Central memory CD8-positive, alpha-beta T cell (primary cell): ENCODE measurements around the gene TUBB8B.
"Not testable (repeated sequence)": the region's sequence is repeated elsewhere in the genome, so short reads cannot be mapped to it uniquely, and the experiment has no call there.

Experiments
- ATAC-seq: fragments of 150-1000 bp; cut with Tn5 transposase; replicated peaks from 2 replicates; pipeline ENCODE4 v1.10.0; 2022; ENCODE audit warnings: mild to moderate bottlenecking, moderate FRiP score, moderate number of reproducible peaks; ENCODE audit not compliant: poor library complexity, severe bottlenecking; ENCODE audit errors: extremely low read depth
- DNase-seq, 2 donors: peaks; one replicate each; pipeline ENCODE4 v3.0.0; 2021; ENCODE audit warnings: low spot score in 2 of 2
- H3K27ac Mint-ChIP-seq: one replicate; pipeline ENCODE4 v1.8.0; 2022; ENCODE audit warnings: low read depth, mild to moderate bottlenecking, moderate library complexity, mixed read lengths
- H3K27me3 Mint-ChIP-seq: one replicate; pipeline ENCODE4 v1.8.0; 2022; ENCODE audit warnings: mixed read lengths
- H3K36me3 Mint-ChIP-seq: one replicate; pipeline ENCODE4 v1.8.0; 2022; ENCODE audit warnings: mild to moderate bottlenecking, moderate library complexity, mixed read lengths; ENCODE audit not compliant: insufficient read depth
- H3K4me1 Mint-ChIP-seq: one replicate; pipeline ENCODE4 v1.8.0; 2022; ENCODE audit warnings: mixed read lengths
- H3K4me3 Mint-ChIP-seq: one replicate; pipeline ENCODE4 v1.8.0; 2022; ENCODE audit warnings: mild to moderate bottlenecking, moderate library complexity, mixed read lengths
- H3K9me3 Mint-ChIP-seq: one replicate; pipeline ENCODE4 v1.8.0; 2022; ENCODE audit warnings: mixed read lengths

Gene TUBB8B

DNA sequence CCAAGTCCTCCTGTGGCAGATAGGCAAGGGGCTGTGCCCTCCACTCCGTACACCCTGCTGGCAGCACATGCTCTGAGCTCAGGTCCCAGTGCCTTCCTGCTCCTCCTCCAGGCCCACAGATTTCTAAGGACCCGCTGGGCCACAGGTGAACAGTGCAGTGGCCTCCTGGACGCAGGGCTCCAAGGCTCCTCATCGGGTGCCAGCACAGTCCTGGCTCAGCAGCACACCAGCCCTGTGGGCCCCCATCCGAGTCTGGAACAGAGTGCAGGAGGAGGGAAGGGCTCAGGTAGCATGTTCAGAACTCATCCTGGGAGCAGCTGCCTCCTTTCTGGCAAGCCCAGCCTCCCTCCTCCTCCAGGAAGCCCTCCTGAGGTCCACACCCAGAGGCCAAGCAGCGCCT lies 30.8 kb upstream of the TUBB8B start:
- not testable (repeated sequence) for ATAC-seq, H3K27ac Mint-ChIP-seq, H3K9me3 Mint-ChIP-seq, H3K4me1 Mint-ChIP-seq, H3K36me3 Mint-ChIP-seq, H3K4me3 Mint-ChIP-seq, DNase-seq
- H3K27me3 Mint-ChIP-seq = peaks cover 15% of the 10 kb centered on the region

DNA sequence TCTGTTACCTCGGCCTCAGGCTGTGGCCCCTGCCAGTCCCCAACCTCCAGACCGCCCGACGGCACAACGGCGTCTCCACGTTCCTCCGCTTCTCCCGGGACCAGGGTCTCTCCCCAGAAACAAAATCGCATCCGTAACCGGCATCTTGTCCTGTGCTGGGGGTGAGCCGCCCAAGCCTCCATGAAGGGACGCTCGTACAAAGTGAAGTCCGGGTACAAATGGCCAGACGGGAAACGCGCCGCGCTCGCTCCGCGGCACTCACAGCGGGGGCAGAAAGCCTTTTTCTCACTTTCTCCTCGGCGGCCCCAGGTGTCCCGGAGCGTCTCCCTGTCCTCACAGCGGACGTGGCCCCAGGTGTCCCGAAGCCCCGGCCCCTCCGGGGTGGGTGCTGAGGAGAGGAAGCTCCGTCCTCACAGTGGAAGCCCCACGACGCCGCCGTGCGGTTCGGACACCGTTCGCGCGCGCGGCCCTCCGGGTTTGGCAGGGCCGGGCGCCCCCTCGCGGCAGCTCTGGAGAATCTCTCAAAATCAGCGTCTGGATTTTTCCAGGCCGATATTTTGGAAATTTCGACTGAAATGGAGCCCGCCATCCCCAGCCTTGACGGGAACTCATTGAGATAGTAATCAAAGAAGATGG lies 26.2 kb upstream of the TUBB8B start:
- not testable (repeated sequence) for H3K4me3 Mint-ChIP-seq, H3K36me3 Mint-ChIP-seq, H3K27ac Mint-ChIP-seq, ATAC-seq, DNase-seq, H3K4me1 Mint-ChIP-seq, H3K9me3 Mint-ChIP-seq, H3K27me3 Mint-ChIP-seq

GRCh38 chr18:73181-73777 lies 23.9 kb upstream of the TUBB8B start:
- not testable (repeated sequence) for H3K27me3 Mint-ChIP-seq, H3K27ac Mint-ChIP-seq, H3K4me3 Mint-ChIP-seq, H3K4me1 Mint-ChIP-seq, H3K36me3 Mint-ChIP-seq, H3K9me3 Mint-ChIP-seq, DNase-seq
- peak; percentile 49 for ATAC-seq

DNA sequence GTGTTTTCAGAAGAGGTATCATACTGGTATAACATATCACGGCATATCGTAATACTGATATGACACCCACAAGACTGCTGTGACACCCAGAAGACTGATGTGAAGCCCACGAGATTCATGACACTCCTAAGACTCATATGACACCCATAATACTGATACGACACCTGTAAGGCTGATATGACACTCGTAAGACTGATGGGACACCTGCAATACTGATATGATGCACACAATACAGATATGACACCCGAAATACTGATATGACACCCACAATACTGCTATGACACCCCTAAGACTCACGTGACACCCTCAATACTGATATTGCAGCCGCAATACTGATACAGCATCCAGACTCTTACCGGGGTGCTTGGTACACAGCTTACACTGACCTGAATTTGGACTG lies 18.3 kb upstream of the TUBB8B start:
- not testable (repeated sequence) for H3K4me3 Mint-ChIP-seq, H3K27ac Mint-ChIP-seq, DNase-seq, H3K9me3 Mint-ChIP-seq, H3K4me1 Mint-ChIP-seq, H3K36me3 Mint-ChIP-seq
- H3K27me3 Mint-ChIP-seq = peaks cover 49% of the 10 kb centered on the region
- peak; percentile 28 for ATAC-seq

- not testable (repeated sequence) for H3K4me3 Mint-ChIP-seq, H3K9me3 Mint-ChIP-seq, H3K4me1 Mint-ChIP-seq, H3K36me3 Mint-ChIP-seq, ATAC-seq, DNase-seq, H3K27ac Mint-ChIP-seq
- H3K27me3 Mint-ChIP-seq = peaks cover 64% of the 10 kb centered on the region
Observed at GRCh38 chr18:64279-64678, 14.9 kb upstream of the TUBB8B start.

DNA sequence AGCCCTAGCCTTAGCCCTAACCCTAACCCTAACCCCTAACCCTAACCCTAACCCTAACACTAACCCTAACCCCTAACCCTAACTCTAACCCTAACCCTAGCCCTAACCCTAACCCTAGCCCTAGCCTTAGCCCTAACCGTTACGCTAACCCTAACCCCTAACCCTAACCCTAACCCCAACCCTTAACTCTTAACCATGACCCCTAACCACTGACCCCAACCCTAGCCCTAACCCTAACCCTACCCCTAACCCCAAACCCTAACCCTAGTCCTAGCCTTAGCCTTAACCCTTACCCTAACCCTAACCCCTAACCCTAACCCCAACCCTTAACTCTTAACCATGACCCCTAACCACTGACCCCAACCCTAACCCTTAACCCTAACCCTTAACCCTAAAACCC lies 14.2 kb upstream of the TUBB8B start:
- H3K36me3 Mint-ChIP-seq, DNase-seq, ATAC-seq, H3K4me3 Mint-ChIP-seq, H3K4me1 Mint-ChIP-seq, H3K9me3 Mint-ChIP-seq, H3K27ac Mint-ChIP-seq: not testable (repeated sequence)
- peaks cover 59% of the 10 kb centered on the region for H3K27me3 Mint-ChIP-seq

GRCh38 chr18:54388-54787 lies 5.0 kb upstream of the TUBB8B start:
- not testable (repeated sequence) for H3K4me1 Mint-ChIP-seq, H3K27ac Mint-ChIP-seq, DNase-seq, H3K27me3 Mint-ChIP-seq, H3K4me3 Mint-ChIP-seq, ATAC-seq, H3K9me3 Mint-ChIP-seq, H3K36me3 Mint-ChIP-seq

DNA sequence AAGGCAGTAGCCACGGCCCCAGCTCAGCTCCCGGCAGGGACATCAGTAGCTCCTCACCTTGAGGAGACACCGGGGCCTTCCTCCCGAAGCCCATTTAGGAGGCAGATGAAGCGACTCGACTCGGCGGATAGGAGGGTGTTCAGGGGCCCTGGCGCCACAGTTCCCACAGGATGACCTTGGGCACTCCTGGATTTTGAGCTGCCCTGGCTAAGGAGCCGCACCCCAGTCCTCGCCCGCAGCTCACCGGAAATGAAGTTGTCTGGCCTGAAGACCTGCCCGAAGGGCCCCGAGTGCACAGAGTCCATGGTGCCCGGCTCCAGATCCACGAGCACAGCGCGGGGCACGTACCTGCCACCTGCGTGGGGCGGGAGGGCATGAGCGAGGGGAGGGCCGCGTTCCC lies 719 bp downstream of the TUBB8B start:
- H3K4me3 Mint-ChIP-seq, DNase-seq, H3K27me3 Mint-ChIP-seq, H3K27ac Mint-ChIP-seq, H3K36me3 Mint-ChIP-seq, H3K4me1 Mint-ChIP-seq, ATAC-seq, H3K9me3 Mint-ChIP-seq: not testable (repeated sequence)

GRCh38 chr18:13177-13576 lies 36.2 kb downstream of the TUBB8B start:
- H3K9me3 Mint-ChIP-seq, H3K4me1 Mint-ChIP-seq, H3K36me3 Mint-ChIP-seq, H3K27me3 Mint-ChIP-seq, H3K4me3 Mint-ChIP-seq, DNase-seq, H3K27ac Mint-ChIP-seq, ATAC-seq: not testable (repeated sequence)

DNA sequence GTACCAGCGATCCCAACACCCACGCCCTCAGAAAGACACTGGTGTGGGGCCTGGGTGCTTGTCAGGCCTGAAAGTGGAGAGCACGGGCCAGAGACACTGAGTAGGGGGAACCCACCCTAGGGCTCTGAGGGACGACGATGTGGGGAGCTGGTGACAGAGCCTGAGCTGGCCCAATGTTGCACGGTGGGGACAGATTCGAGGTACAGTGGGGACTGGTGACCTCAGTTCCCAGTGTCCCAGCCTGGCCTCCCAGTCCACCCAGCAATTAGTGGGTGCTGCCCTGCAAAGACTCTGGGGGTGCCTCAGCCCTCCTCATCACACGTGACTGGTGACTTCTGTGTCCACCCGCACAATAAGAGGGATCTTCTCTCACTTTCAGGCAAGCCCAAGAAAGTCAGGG lies 36.6 kb downstream of the TUBB8B start:
- H3K9me3 Mint-ChIP-seq, H3K36me3 Mint-ChIP-seq, DNase-seq, ATAC-seq, H3K27ac Mint-ChIP-seq, H3K27me3 Mint-ChIP-seq, H3K4me3 Mint-ChIP-seq, H3K4me1 Mint-ChIP-seq: not testable (repeated sequence)

- not testable (repeated sequence) for H3K27ac Mint-ChIP-seq, DNase-seq, H3K9me3 Mint-ChIP-seq, H3K4me3 Mint-ChIP-seq, H3K27me3 Mint-ChIP-seq, H3K4me1 Mint-ChIP-seq, ATAC-seq, H3K36me3 Mint-ChIP-seq
Observed at GRCh38 chr18:11383-12274, 37.8 kb downstream of the TUBB8B start.

GRCh38 chr18:10624-11184 lies 38.7 kb downstream of the TUBB8B start:
- H3K36me3 Mint-ChIP-seq, H3K4me1 Mint-ChIP-seq, H3K27me3 Mint-ChIP-seq, DNase-seq, H3K4me3 Mint-ChIP-seq, H3K27ac Mint-ChIP-seq, H3K9me3 Mint-ChIP-seq, ATAC-seq: not testable (repeated sequence)

DNA sequence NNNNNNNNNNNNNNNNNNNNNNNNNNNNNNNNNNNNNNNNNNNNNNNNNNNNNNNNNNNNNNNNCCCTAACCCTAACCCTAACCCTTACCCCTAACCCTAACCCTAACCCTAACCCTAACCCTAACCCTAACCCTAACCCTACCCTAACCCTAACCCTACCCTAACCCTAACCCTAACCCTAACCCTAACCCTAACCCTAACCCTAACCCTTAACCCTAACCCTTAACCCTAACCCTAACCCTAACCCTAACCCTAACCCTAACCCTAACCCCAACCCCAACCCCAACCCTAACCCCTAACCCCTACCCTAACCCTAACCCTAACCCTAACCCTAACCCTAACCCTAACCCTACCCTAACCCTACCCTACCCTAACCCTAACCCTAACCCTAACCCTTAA lies 39.5 kb downstream of the TUBB8B start:
- H3K4me1 Mint-ChIP-seq, H3K36me3 Mint-ChIP-seq, ATAC-seq, H3K9me3 Mint-ChIP-seq, H3K4me3 Mint-ChIP-seq, DNase-seq, H3K27ac Mint-ChIP-seq, H3K27me3 Mint-ChIP-seq: not testable (repeated sequence)
